GM21717 (cell line): ENCODE results near the gene SVEP1.

Source experiments
- ATAC-seq: cut with Tn5 transposase; IDR thresholded peaks from one replicate; pipeline ENCODE4 v1.9.1; 2021; ENCODE audit warnings: mild to moderate bottlenecking, moderate library complexity; ENCODE audit not compliant: unreplicated experiment

SVEP1 gene

GRCh38 chr9:110328763-110329162 lies 250.8 kb downstream of the SVEP1 start:
- ATAC-seq, result no peak

GRCh38 chr9:110327716-110328115 lies 251.8 kb downstream of the SVEP1 start:
- ATAC-seq, result no peak

- ATAC-seq, result no peak
These were observed 255.7 kb downstream of the SVEP1 start for GRCh38 chr9:110323818-110324217.

- no peak for ATAC-seq
These were observed 258.7 kb downstream of the SVEP1 start for GRCh38 chr9:110320651-110321445.

GRCh38 chr9:110319781-110320492 lies 259.6 kb downstream of the SVEP1 start:
- ATAC-seq, result no peak

GRCh38 chr9:110317911-110318310 lies 261.6 kb downstream of the SVEP1 start:
- no peak for ATAC-seq

GRCh38 chr9:110316261-110317075 lies 263.1 kb downstream of the SVEP1 start:
- peak; percentile 99 for ATAC-seq
